ENCODE results near the gene TMEM237. TPM values are rescaled to one million over a fixed set of nuclear protein-coding genes. Genes with fewer than 3 reads are reported as not detected.

Gene TMEM237
- total and polyA plus RNA-seq, 8 donors, result 18.9 to 61.3 (median 56.9) TPM

DNA sequence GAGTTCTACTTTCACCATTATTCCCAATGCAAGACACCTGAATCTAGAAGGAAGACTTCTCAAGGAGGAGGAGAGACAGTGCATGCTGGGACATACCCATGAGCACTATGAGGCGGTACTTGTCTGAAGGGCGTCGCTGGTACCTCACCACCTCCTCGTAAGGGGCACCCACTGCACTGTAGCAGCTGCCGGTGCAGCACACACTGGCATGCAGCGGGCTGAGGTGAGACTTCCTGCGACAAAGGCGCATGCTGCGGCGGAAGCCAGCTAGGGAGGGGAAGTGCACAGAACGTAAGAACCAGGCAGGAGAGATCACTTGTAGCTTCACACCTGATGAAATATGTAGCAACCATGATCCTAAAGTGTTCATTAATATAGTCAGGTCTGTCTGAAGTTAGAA is 12.8 kb upstream of the TMEM237 start:
- DNase-seq (peak in 1 of 4 donors; percentile 76), ATAC-seq (no peak)
- H3K4me1 ChIP-seq, result no peaks in the 10 kb centered on the region
- intact Hi-C loops (cut with DNase I), result no loop called here
- TF ChIP-seq, protein P1, sequence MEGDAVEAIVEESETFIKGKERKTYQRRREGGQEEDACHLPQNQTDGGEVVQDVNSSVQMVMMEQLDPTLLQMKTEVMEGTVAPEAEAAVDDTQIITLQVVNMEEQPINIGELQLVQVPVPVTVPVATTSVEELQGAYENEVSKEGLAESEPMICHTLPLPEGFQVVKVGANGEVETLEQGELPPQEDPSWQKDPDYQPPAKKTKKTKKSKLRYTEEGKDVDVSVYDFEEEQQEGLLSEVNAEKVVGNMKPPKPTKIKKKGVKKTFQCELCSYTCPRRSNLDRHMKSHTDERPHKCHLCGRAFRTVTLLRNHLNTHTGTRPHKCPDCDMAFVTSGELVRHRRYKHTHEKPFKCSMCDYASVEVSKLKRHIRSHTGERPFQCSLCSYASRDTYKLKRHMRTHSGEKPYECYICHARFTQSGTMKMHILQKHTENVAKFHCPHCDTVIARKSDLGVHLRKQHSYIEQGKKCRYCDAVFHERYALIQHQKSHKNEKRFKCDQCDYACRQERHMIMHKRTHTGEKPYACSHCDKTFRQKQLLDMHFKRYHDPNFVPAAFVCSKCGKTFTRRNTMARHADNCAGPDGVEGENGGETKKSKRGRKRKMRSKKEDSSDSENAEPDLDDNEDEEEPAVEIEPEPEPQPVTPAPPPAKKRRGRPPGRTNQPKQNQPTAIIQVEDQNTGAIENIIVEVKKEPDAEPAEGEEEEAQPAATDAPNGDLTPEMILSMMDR (IDR thresholded peaks at IDR 0.05), result no peak
- H3K27me3 ChIP-seq, result no peaks in the 10 kb centered on the region
- H3K9me3 ChIP-seq, result no peaks in the 10 kb centered on the region
- no peak overlapping the region for H3K27ac ChIP-seq
- H3K36me3 ChIP-seq, result no peaks in the 10 kb centered on the region
- no peak overlapping the region for H3K4me3 ChIP-seq

DNA sequence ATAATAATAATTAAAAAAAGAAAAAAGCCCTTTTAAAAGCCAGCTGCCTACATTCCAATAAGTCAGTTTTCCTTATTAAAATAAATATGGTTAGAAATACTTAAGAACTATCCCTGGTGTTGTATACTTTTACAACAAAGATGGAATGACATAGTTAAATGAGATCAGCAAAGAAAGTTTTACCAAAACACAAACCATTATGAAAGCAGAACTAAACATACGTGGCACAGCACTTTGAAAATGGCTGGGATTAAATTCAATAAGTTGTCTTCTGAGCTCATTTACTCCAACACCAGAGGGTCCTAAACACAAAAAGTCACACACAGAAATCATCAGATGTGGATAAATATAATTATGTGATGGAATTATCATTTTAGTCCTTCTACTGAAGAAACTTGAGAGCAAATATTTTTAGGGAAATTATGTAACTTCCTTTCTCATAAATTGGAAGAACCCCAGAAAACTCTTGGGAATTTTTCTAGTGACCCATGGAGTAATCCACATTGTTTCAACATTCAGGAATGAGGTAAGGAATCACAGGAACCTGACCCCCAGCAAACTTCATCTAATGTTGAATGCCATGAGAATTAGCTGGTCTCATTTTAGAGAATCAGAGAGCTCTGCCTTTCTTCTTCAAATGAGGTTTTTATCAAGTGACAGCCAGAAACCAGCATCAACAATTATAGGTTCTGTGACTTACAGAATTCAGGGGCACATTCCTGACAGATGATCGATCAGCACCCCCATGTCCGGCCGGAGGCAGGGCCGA is 11.5 kb upstream of the TMEM237 start:
- no peak for ATAC-seq

DNA sequence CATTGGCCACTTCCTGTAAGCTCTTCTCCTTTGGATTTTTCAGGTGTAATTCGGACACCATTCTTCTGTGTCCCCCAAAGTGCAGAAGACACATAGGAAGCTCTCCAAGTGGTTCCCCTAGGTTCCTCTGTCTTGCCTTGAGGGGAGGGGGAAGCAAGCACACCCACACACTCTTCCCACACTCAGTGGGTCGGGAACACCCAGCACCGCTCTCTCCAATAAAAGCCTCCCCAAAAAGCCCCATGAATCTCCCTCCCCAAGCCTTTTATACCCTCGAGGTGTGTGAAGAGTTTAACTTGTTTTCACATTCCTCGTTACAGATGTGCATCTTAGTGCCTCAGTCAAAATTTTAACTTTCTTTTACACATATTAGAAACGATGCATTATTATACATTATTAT is 9.9 kb upstream of the TMEM237 start:
- Histone ChIP-seq H3K4me3 (no peak overlapping the region), H3K27me3 (no peaks in the 10 kb centered on the region), H3K36me3 (no peaks in the 10 kb centered on the region), H3K27ac (peak overlapping the region in 1 of 2 donors; percentile 63), H3K9me3 (no peaks in the 10 kb centered on the region), H3K4me1 (no peaks in the 10 kb centered on the region)
- TF ChIP-seq, protein P1 (IDR thresholded peaks at IDR 0.05), result no peak
- DNase-seq (no peak), ATAC-seq (no peak)
- intact Hi-C loops (cut with DNase I), result no loop called here

More for the DNA sequence above, 11.5 kb upstream of the TMEM237 start:
- no peak overlapping the region for H3K4me3 ChIP-seq
- TF ChIP-seq, protein P1 (IDR thresholded peaks at IDR 0.05), result no peak
- H3K27ac ChIP-seq, result no peak overlapping the region
- intact Hi-C loops (cut with DNase I), result no loop called here
- no peaks in the 10 kb centered on the region for H3K4me1 ChIP-seq
- H3K27me3 ChIP-seq, result no peaks in the 10 kb centered on the region
- no peaks in the 10 kb centered on the region for H3K36me3 ChIP-seq
- no peaks in the 10 kb centered on the region for H3K9me3 ChIP-seq
- DNase-seq, result no peak

DNA sequence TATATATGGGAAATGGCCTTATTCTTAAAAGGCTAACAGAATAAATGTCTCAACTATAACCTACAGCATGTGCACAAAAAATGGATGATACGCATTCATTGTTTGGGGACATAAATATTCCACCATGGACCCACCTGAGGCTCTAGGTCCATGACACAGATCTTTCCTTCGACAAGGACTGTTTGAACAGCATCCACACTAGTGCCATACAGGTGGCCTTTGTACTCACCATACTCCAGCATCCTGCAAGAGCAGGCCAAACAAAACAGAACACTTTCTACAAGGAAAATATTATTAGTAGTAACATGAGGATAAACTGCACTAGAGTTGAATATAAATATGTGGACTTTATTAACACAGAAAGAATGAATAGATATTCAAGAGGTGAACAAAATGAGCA is 6.1 kb upstream of the TMEM237 start:
- Histone ChIP-seq H3K4me1 (no peaks in the 10 kb centered on the region), H3K4me3 (no peak overlapping the region), H3K27ac (no peak overlapping the region), H3K27me3 (no peaks in the 10 kb centered on the region), H3K9me3 (no peaks in the 10 kb centered on the region), H3K36me3 (no peaks in the 10 kb centered on the region)
- TF ChIP-seq, protein P1 (IDR thresholded peaks at IDR 0.05), result no peak
- DNase-seq (no peak), ATAC-seq (no peak)
- intact Hi-C loops (cut with DNase I), result no loop called here

DNA sequence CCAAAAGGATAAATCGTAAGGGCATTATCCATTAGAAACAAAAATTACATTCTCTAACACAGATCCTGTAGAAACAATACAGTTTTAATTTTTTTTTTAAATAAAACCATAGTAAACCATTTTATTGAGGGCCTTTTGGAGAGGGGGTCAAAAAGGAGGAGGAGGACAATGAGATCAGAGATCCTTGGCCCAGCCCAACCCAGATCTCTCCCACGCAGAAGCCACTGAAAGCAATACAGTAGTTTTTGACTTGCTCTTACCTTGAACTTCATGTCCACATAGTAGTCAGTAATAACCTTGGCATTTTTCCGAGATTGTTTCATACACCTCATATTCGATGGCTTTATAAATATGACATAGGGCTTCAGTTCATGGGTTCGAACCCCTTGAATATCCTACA is 4.1 kb upstream of the TMEM237 start:
- Histone ChIP-seq H3K4me3 (no peak overlapping the region), H3K9me3 (no peaks in the 10 kb centered on the region), H3K4me1 (peaks cover 0 to 8% of the 10 kb centered on the region in 2 donors), H3K27me3 (peaks cover 0 to 3% of the 10 kb centered on the region in 2 donors), H3K36me3 (no peaks in the 10 kb centered on the region), H3K27ac (no peak overlapping the region)
- ATAC-seq (no peak), DNase-seq (no peak)
- intact Hi-C loops (cut with DNase I), result no loop called here
- TF ChIP-seq, protein P1 (IDR thresholded peaks at IDR 0.05), result no peak

Measured in left lung (tissue), 10 donors.